Right cardiac atrium (tissue), 5 donors: Measurements from ENCODE around the gene PNPT1. TPM values are rescaled to one million over a fixed set of nuclear protein-coding genes. Genes with fewer than 3 reads are reported as not detected.
A peak's percentile ranks its signal among the peaks of the same experiment; 100 is the strongest.
"Not testable (repeated sequence)": the region's sequence is repeated elsewhere in the genome, so short reads cannot be mapped to it uniquely, and the experiment has no call there.

Experiments used
- ATAC-seq, 2 donors: fragments of 200-7000 bp; cut with Tn5 transposase; one replicate each; pipeline versions ENCODE4 v1.8.0 to v1.9.1; 2020; ENCODE audit warnings: moderate library complexity in 2 of 2, mild to moderate bottlenecking in 1 of 2
- DNase-seq, 3 donors: peaks; one replicate each; pipeline ENCODE4 v3.0.0-alpha.2; 2020
- H3K27ac ChIP-seq: one replicate; pipeline ENCODE4 v1.5.1; 2013; ENCODE audit warnings: mild to moderate bottlenecking, low read length, control low read depth, moderate library complexity
- H3K27me3 ChIP-seq: one replicate; pipeline ENCODE4 v1.6.1; 2013; ENCODE audit not compliant: control insufficient read depth, insufficient read depth
- H3K4me1 ChIP-seq: one replicate; pipeline ENCODE4 v1.6.1; 2013; ENCODE audit warnings: low read length; ENCODE audit not compliant: control insufficient read depth, insufficient read depth
- H3K4me3 ChIP-seq: one replicate; pipeline ENCODE4 v1.5.1; 2013; ENCODE audit warnings: low read length, control low read depth
- H3K9me3 ChIP-seq: one replicate; pipeline ENCODE4 v1.6.1; 2013; ENCODE audit warnings: low read length; ENCODE audit not compliant: control insufficient read depth
- WGBS: extraction: QIAGEN DNeasy Blood & Tissue Kit; methylation state at CpG from one replicate; pipeline ENCODE4 v1.1.7; 2013; 5-methylcytosine and 5-hydroxymethylcytosine counted together
- intact Hi-C, 4 donors: fragments of 100-400 bp; cut with DNase I; formaldehyde crosslinking; loops; one replicate each; pipeline versions ENCODE4 v1.11.0 to v1.14.0; 2022 to 2023
- polyA plus RNA-seq: library from polyadenylated mRNA; stranded (reverse); fragments of 200-250 nt; gene quantifications from one replicate; pipeline ENCODE4 v1.2.3, GENCODE V29; 2013
- total RNA-seq, 4 donors: library from RNA; stranded (reverse); fragmentation: NEBNext Ultra II Directional; extraction: Animal tissue kit (Norgen Biotek cat#: 25700); gene quantifications; one replicate each; pipeline ENCODE4 v1.2.1, GENCODE V29; 2021
- donor health status: healthy with polysubstance abuse.
- donor health status: DM: no; HTN: yes; CAD: no.
- donor health status: DM: no; HTN: no; CAD: no.
- donor health status: DM: no; HTN: yes; CAD: no; lungs with severe emphysema.
- donor health status: DM: yes; HTN: yes; CAD: no.

PNPT1 gene
- total and polyA plus RNA-seq, 5 donors = 11.7 to 23.5 (median 21.2) TPM

- Histone ChIP-seq H3K9me3 (no peaks in the 10 kb centered on the region), H3K4me1 (no peaks in the 10 kb centered on the region), H3K4me3 (no peak overlapping the region), H3K27ac (no peak overlapping the region), H3K27me3 (no peaks in the 10 kb centered on the region)
- DNase-seq = peak in 1 of 3 donors; percentile 37
- peak in 1 of 2 donors; percentile 51 for ATAC-seq
- 26% methylated on average over 11 of the region's 11 CpGs for WGBS
- intact Hi-C loops = loop anchor here (5.0 to 10.0 kb wide), 5 partner anchors 294 to 416 kb away; no protein-coding TSS in a partner anchor
These were observed 24.7 kb upstream of the PNPT1 start for GRCh38 chr2:55718165-55719008.

- 85% methylated on average over 4 of the region's 4 CpGs for WGBS
- Histone ChIP-seq H3K4me1 (no peaks in the 10 kb centered on the region), H3K27me3 (no peaks in the 10 kb centered on the region), H3K4me3 (no peak overlapping the region), H3K9me3 (no peaks in the 10 kb centered on the region), H3K27ac (no peak overlapping the region)
- DNase-seq = no peak
- ATAC-seq = no peak
- intact Hi-C loops = loop anchor here (5.0 to 10.0 kb wide), 5 partner anchors 297 to 419 kb away; no protein-coding TSS in a partner anchor
These were observed 22.0 kb upstream of the PNPT1 start for GRCh38 chr2:55715626-55716025.

GRCh38 chr2:55715178-55715577, 21.5 kb upstream of the PNPT1 start:
- intact Hi-C loops = loop anchor here (5.0 to 10.0 kb wide), 5 partner anchors 297 to 420 kb away; no protein-coding TSS in a partner anchor
- H3K27ac ChIP-seq = not testable (repeated sequence)

GRCh38 chr2:55712477-55713060, 18.9 kb upstream of the PNPT1 start:
- Histone ChIP-seq H3K4me1 (no peaks in the 10 kb centered on the region), H3K27me3 (no peaks in the 10 kb centered on the region), H3K4me3 (no peak overlapping the region), H3K9me3 (no peaks in the 10 kb centered on the region), H3K27ac (no peak overlapping the region)
- intact Hi-C loops = loop anchor here in 2 of 4 donors (10.0 kb wide), 2 partner anchors 302 to 422 kb away; no protein-coding TSS in a partner anchor
- DNase-seq = no peak
- ATAC-seq = no peak
- 70% methylated on average over 6 of the region's 6 CpGs for WGBS

More at GRCh38 chr2:55715178-55715577, 21.5 kb upstream of the PNPT1 start:
- WGBS = 90% methylated on average over 3 of the region's 3 CpGs
- not testable (repeated sequence) for ATAC-seq, H3K4me1 ChIP-seq, H3K9me3 ChIP-seq, H3K4me3 ChIP-seq, DNase-seq, H3K27me3 ChIP-seq

GRCh38 chr2:55710025-55710424, 16.4 kb upstream of the PNPT1 start:
- intact Hi-C loops = loop anchor here in 2 of 4 donors (10.0 kb wide), 2 partner anchors 305 to 425 kb away; no protein-coding TSS in a partner anchor
- DNase-seq (no peak), ATAC-seq (no peak)

GRCh38 chr2:55707751-55708150, 14.1 kb upstream of the PNPT1 start:
- Histone ChIP-seq H3K27ac (no peak overlapping the region), H3K4me1 (no peaks in the 10 kb centered on the region), H3K4me3 (no peak overlapping the region), H3K9me3 (no peaks in the 10 kb centered on the region), H3K27me3 (no peaks in the 10 kb centered on the region)
- WGBS = 73% methylated on average over 1 of the region's 1 CpG
- intact Hi-C loops = no loop called here
- no peak for ATAC-seq
- no peak for DNase-seq

More at GRCh38 chr2:55710025-55710424, 16.4 kb upstream of the PNPT1 start:
- H3K27me3 ChIP-seq = no peaks in the 10 kb centered on the region
- H3K27ac ChIP-seq = no peak overlapping the region
- H3K9me3 ChIP-seq = no peaks in the 10 kb centered on the region
- H3K4me3 ChIP-seq = no peak overlapping the region
- no peaks in the 10 kb centered on the region for H3K4me1 ChIP-seq

GRCh38 chr2:55706258-55706657, 12.6 kb upstream of the PNPT1 start:
- DNase-seq, ATAC-seq, H3K4me3 ChIP-seq, H3K27ac ChIP-seq, H3K4me1 ChIP-seq, H3K27me3 ChIP-seq, intact Hi-C loops, H3K9me3 ChIP-seq: not testable (repeated sequence)
- WGBS = 90% methylated on average over 3 of the region's 4 CpGs

- Histone ChIP-seq H3K27ac (no peak overlapping the region), H3K4me3 (no peak overlapping the region), H3K9me3 (no peaks in the 10 kb centered on the region), H3K27me3 (no peaks in the 10 kb centered on the region), H3K4me1 (no peaks in the 10 kb centered on the region)
- 68% methylated on average over 7 of the region's 7 CpGs for WGBS
- DNase-seq (no peak), ATAC-seq (no peak)
- intact Hi-C loops = no loop called here
These were observed 11.5 kb upstream of the PNPT1 start for GRCh38 chr2:55705027-55705653.

GRCh38 chr2:55703350-55703749, 9.7 kb upstream of the PNPT1 start:
- ATAC-seq (no peak), DNase-seq (no peak)
- Histone ChIP-seq H3K9me3 (no peaks in the 10 kb centered on the region), H3K27ac (no peak overlapping the region), H3K27me3 (no peaks in the 10 kb centered on the region), H3K4me3 (no peak overlapping the region), H3K4me1 (no peaks in the 10 kb centered on the region)
- intact Hi-C loops = no loop called here
- WGBS = 49% methylated on average over 4 of the region's 4 CpGs

- H3K9me3 ChIP-seq, DNase-seq, ATAC-seq, H3K27ac ChIP-seq, H3K27me3 ChIP-seq, intact Hi-C loops, H3K4me1 ChIP-seq: not testable (repeated sequence)
- H3K4me3 ChIP-seq = peak overlapping the region; percentile 16
- 26% methylated on average over 5 of the region's 5 CpGs for WGBS
These were observed 904 bp downstream of the PNPT1 start for GRCh38 chr2:55692740-55693139.

GRCh38 chr2:55672630-55673029, 21.0 kb downstream of the PNPT1 start:
- intact Hi-C loops = no loop called here
- Histone ChIP-seq H3K4me1 (no peaks in the 10 kb centered on the region), H3K4me3 (no peak overlapping the region), H3K27ac (no peak overlapping the region), H3K9me3 (no peaks in the 10 kb centered on the region), H3K27me3 (no peaks in the 10 kb centered on the region)
- ATAC-seq (no peak), DNase-seq (no peak)
- 82% methylated on average over 3 of the region's 3 CpGs for WGBS
